ENCODE measurements around the gene ARPC1A.
A peak's percentile ranks its signal among the peaks of the same experiment; 100 is the strongest.

Gene ARPC1A

GRCh38 chr7:99390941-99391602 lies 65.4 kb downstream of the ARPC1A start:
- Histone ChIP-seq H3K4me3 (ENCODE audit: low read length) (no peak overlapping the region), H3K27ac (ENCODE audit: low read depth, low read length) (no peak overlapping the region), H4K20me1 (ENCODE audit: control insufficient read depth, insufficient read depth, low read depth, low read length) (peaks cover 15% of the 10 kb centered on the region; the same call in 1 of the 2 replicates), H3K9me2 (replicated peaks; ENCODE audit: control insufficient read depth, low read length) (no peaks in the 10 kb centered on the region), H3F3A (ENCODE audit: control insufficient read depth, insufficient read depth) (peaks cover 16% of the 10 kb centered on the region), H3K4me2 (ENCODE audit: low read length) (no peak overlapping the region), H3K9me3 (ENCODE audit: control insufficient read depth, insufficient read depth, low read length) (no peaks in the 10 kb centered on the region), H3K4me1 (ENCODE audit: control insufficient read depth, low read length) (peaks cover 19% of the 10 kb centered on the region), H3K27me3 (ENCODE audit: control insufficient read depth, low read length) (no peaks in the 10 kb centered on the region), H3K79me2 (ENCODE audit: control insufficient read depth, low read length) (peaks cover 11% of the 10 kb centered on the region), H3K36me3 (ENCODE audit: control insufficient read depth, low read length) (peaks cover 94% of the 10 kb centered on the region)
- no peak for TF ChIP-seq EZH2phosphoT487 (IDR thresholded peaks at IDR 0.05; ENCODE audit: borderline replicate concordance, low read length)
- TF ChIP-seq, protein P1, sequence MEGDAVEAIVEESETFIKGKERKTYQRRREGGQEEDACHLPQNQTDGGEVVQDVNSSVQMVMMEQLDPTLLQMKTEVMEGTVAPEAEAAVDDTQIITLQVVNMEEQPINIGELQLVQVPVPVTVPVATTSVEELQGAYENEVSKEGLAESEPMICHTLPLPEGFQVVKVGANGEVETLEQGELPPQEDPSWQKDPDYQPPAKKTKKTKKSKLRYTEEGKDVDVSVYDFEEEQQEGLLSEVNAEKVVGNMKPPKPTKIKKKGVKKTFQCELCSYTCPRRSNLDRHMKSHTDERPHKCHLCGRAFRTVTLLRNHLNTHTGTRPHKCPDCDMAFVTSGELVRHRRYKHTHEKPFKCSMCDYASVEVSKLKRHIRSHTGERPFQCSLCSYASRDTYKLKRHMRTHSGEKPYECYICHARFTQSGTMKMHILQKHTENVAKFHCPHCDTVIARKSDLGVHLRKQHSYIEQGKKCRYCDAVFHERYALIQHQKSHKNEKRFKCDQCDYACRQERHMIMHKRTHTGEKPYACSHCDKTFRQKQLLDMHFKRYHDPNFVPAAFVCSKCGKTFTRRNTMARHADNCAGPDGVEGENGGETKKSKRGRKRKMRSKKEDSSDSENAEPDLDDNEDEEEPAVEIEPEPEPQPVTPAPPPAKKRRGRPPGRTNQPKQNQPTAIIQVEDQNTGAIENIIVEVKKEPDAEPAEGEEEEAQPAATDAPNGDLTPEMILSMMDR (IDR thresholded peaks at IDR 0.05; ENCODE audit: low read depth, low read length, poor library complexity, severe bottlenecking): no peak

DNA sequence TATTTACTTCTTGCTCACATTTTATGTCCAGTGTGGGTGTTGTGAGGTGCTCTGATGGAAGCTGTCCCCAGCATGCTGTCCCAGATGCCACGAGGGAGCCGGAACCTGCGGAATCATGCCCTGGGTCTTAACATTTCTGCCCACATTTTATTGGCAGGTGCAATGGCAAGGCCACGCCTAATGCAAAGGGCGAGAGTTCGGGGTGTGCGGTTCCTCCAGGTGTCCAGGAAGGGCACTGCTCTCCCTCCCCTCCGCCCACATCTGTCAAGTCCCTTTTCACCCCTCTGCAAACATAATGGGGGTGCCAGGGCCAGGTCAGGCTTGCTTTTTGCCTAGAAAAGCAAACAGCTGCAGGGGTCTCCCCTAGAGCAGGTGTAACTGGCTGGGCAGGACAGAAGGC lies 66.3 kb downstream of the ARPC1A start:
- Histone ChIP-seq H3K27me3 (ENCODE audit: control insufficient read depth, low read length) (no peaks in the 10 kb centered on the region), H4K20me1 (ENCODE audit: control insufficient read depth, insufficient read depth, low read depth, low read length) (peaks cover 18% of the 10 kb centered on the region; the same call in 1 of the 2 replicates), H3K9me3 (ENCODE audit: control insufficient read depth, insufficient read depth, low read length) (no peaks in the 10 kb centered on the region), H3K27ac (ENCODE audit: low read depth, low read length) (peak overlapping the region; percentile 48; the same call in 1 of the 2 replicates), H3K9me2 (replicated peaks; ENCODE audit: control insufficient read depth, low read length) (no peaks in the 10 kb centered on the region), H3K79me2 (ENCODE audit: control insufficient read depth, low read length) (peaks cover 11% of the 10 kb centered on the region), H3K4me2 (ENCODE audit: low read length) (peak overlapping the region; percentile 85), H3K4me1 (ENCODE audit: control insufficient read depth, low read length) (peaks cover 19% of the 10 kb centered on the region), H3K4me3 (ENCODE audit: low read length) (peak overlapping the region; percentile 75), H3F3A (ENCODE audit: control insufficient read depth, insufficient read depth) (peaks cover 20% of the 10 kb centered on the region), H3K36me3 (ENCODE audit: control insufficient read depth, low read length) (peaks cover 93% of the 10 kb centered on the region)
- TF ChIP-seq EZH2phosphoT487 (IDR thresholded peaks at IDR 0.05; ENCODE audit: borderline replicate concordance, low read length): no peak
- TF ChIP-seq, protein P1 (IDR thresholded peaks at IDR 0.05; ENCODE audit: low read depth, low read length, poor library complexity, severe bottlenecking): no peak

DNA sequence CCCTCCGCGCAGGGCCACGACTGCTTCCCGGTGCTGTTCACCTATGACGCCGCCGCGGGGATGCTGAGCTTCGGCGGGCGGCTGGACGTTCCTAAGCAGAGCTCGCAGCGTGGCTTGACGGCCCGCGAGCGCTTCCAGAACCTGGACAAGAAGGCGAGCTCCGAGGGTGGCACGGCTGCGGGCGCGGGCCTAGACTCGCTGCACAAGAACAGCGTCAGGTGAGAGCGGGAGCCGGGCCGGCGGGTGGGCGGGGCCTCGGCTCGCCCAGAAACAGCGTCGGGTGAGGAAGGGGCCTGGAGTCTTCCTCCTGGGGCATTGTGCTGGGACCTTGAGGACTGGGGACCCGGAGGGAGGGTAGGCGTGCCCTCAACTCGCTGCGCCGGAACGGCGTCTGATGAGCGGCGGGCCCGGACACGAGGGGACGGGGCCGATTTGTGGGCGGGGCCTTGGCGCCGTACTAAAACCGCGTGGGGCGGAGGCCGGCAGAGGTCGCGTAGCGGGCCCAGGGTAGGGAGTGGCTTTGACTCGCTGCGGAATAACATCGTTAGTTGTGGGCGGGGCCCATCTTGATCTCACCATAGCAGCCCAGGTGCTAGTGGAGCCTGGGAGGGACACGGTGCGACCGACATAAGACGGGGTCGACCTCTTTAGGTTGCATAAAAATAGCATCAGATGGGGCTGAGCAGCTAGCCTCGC lies 67.1 kb downstream of the ARPC1A start:
- Histone ChIP-seq H3K27me3 (ENCODE audit: control insufficient read depth, low read length) (no peaks in the 10 kb centered on the region), H3K36me3 (ENCODE audit: control insufficient read depth, low read length) (peaks cover 93% of the 10 kb centered on the region), H3K79me2 (ENCODE audit: control insufficient read depth, low read length) (peaks cover 11% of the 10 kb centered on the region), H3K4me2 (ENCODE audit: low read length) (peak overlapping the region; percentile 85), H3K9me3 (ENCODE audit: control insufficient read depth, insufficient read depth, low read length) (no peaks in the 10 kb centered on the region), H3K27ac (ENCODE audit: low read depth, low read length) (peak overlapping the region; percentile 48), H3K4me1 (ENCODE audit: control insufficient read depth, low read length) (peaks cover 19% of the 10 kb centered on the region), H3K4me3 (ENCODE audit: low read length) (peak overlapping the region; percentile 75), H3F3A (ENCODE audit: control insufficient read depth, insufficient read depth) (peaks cover 22% of the 10 kb centered on the region), H3K9me2 (replicated peaks; ENCODE audit: control insufficient read depth, low read length) (no peaks in the 10 kb centered on the region), H4K20me1 (ENCODE audit: control insufficient read depth, insufficient read depth, low read depth, low read length) (peaks cover 21% of the 10 kb centered on the region; the same call in 1 of the 2 replicates)
- no peak for TF ChIP-seq EZH2phosphoT487 (IDR thresholded peaks at IDR 0.05; ENCODE audit: borderline replicate concordance, low read length)
- TF ChIP-seq, protein P1 (IDR thresholded peaks at IDR 0.05; ENCODE audit: low read depth, low read length, poor library complexity, severe bottlenecking): peak; percentile 11

All from DOHH2 (cell line).